CD4-positive, alpha-beta memory T cell (primary cell): ENCODE results near the gene GCDH. TPM values are rescaled to one million over a fixed set of nuclear protein-coding genes. Genes with fewer than 3 reads are reported as not detected.

Source experiments
- CTCF ChIA-PET: fragments of 350-600 bp; sonication (Branson Sonifier 250); formaldehyde crosslinking; loops from one replicate; lab custom pipeline; 2021; ENCODE audit warnings: inconsistent platforms; ENCODE audit not compliant: partially characterized antibody; lab: Charles Lee
- POLR2A ChIA-PET: fragments of 350-600 bp; sonication (Branson Sonifier 250); formaldehyde crosslinking; loops from one replicate; lab custom pipeline; 2021; ENCODE audit not compliant: partially characterized antibody; lab: Charles Lee
- DNase-seq, 5 donors: peaks; one replicate each; pipeline versions ENCODE4 v3.0.0 to v3.0.0-alpha.2; 2020 to 2022; ENCODE audit warnings: mixed read lengths in 1 of 5
- H3K27ac ChIP-seq: one replicate; pipeline ENCODE4 v1.7.0; 2013; ENCODE audit warnings: low read depth, low read length
- H3K27me3 ChIP-seq: 2 replicates; pipeline ENCODE4 v1.7.0; 2013; ENCODE audit warnings: mild to moderate bottlenecking, low read length, moderate library complexity; ENCODE audit not compliant: insufficient read depth
- H3K36me3 ChIP-seq: 2 replicates; pipeline ENCODE4 v1.7.0; 2013; ENCODE audit warnings: mild to moderate bottlenecking, low read length, moderate library complexity; ENCODE audit not compliant: insufficient read depth
- H3K4me1 ChIP-seq: 2 replicates; pipeline ENCODE4 v1.7.0; 2013; ENCODE audit warnings: mild to moderate bottlenecking, low read length, moderate library complexity; ENCODE audit not compliant: insufficient read depth
- H3K4me3 ChIP-seq, 2 donors: one replicate each; pipeline ENCODE4 v1.7.0; 2013; ENCODE audit warnings: low read length in 2 of 2, mild to moderate bottlenecking in 1 of 2
- H3K9me3 ChIP-seq, 2 donors: one replicate each; pipeline ENCODE4 v1.7.0; 2013; ENCODE audit warnings: low read length in 2 of 2, control low read depth in 1 of 2; ENCODE audit not compliant: control insufficient read depth in 1 of 2
- H3K27ac Mint-ChIP-seq, 7 donors: one replicate each; pipeline ENCODE4 v1.8.0; 2020 to 2021; ENCODE audit warnings: mixed read lengths in 7 of 7, mild to moderate bottlenecking in 6 of 7, inconsistent platforms in 3 of 7, moderate library complexity in 3 of 7
- H3K27me3 Mint-ChIP-seq, 2 donors: one replicate each; pipeline ENCODE4 v1.8.0; 2020 to 2021; ENCODE audit warnings: mixed read lengths in 2 of 2
- H3K36me3 Mint-ChIP-seq, 2 donors: one replicate each; pipeline ENCODE4 v1.8.0; 2020 to 2021; ENCODE audit warnings: mixed read lengths in 2 of 2, inconsistent platforms in 1 of 2, mild to moderate bottlenecking in 1 of 2
- H3K4me1 Mint-ChIP-seq, 4 donors: one replicate each; pipeline ENCODE4 v1.8.0; 2020 to 2021; ENCODE audit warnings: mixed read lengths in 4 of 4, mild to moderate bottlenecking in 1 of 4
- H3K4me3 Mint-ChIP-seq, 8 donors: one replicate each; pipeline ENCODE4 v1.8.0; 2020 to 2021; ENCODE audit warnings: mixed read lengths in 8 of 8, mild to moderate bottlenecking in 7 of 8, moderate library complexity in 6 of 8, inconsistent platforms in 3 of 8
- H3K9me3 Mint-ChIP-seq, 8 donors: one replicate each; pipeline ENCODE4 v1.8.0; 2020 to 2021; ENCODE audit warnings: mixed read lengths in 8 of 8, mild to moderate bottlenecking in 5 of 8, inconsistent platforms in 3 of 8, moderate library complexity in 1 of 8
- intact Hi-C: fragments of 100-400 bp; cut with micrococcal nuclease; formaldehyde crosslinking; loops from one replicate; pipeline ENCODE4 v1.15.1; 2023
- polyA plus RNA-seq, 2 donors: library from polyadenylated mRNA; unstranded; fragments of 300-500 nt; fragmentation: Illumina TruSeq; gene quantifications; one replicate each; pipeline ENCODE4 v1.2.3, GENCODE V29; 2021
- total RNA-seq, 2 experiments: library from RNA; stranded (reverse); gene quantifications; one replicate each; pipeline ENCODE4 v1.2.3, GENCODE V29; 2021

Gene GCDH
- total and polyA plus RNA-seq, 4 experiments from 2014 or later = 16.5 to 66.1 (median 45.7) TPM

DNA sequence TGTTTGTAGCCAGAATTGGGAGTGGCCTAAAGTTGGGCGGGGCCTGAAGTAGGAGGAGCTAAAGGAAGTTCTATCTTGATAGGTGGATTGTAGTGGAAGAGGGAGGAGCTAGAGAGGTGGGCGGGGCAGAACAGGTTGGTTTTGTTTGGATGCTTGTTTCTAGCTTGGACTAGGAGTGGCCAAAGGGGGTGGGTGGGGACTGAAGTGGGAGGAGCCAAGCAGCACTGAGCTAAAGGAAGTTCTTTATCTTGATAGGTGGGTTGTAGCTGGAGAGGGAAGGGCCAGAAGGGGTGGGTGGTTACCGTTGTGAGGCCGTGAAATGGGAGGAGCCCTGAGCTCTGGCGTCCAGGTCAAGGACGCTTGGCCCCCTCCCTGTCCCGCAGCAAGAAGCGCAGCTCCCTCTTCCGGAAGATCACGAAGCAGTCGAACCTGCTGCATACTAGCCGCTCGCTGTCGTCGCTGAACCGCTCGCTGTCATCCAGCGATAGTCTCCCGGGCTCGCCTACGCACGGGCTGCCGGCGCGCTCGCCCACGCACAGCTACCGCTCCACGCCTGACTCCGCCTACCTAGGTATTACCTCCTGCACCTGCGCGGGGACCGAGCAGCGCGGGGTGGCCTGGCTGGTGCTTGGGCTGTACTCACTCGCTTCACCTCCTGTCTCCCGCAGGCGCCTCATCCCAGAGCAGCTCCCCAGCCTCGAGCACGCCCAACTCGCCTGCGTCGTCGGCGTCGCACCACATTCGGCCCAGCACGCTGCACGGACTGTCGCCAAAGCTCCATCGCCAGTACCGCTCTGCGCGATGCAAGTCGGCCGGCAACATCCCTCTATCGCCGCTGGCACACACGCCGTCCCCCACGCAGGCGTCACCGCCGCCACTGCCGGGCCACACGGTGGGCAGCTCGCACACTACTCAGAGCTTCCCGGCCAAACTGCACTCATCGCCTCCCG is 17.7 kb upstream of the GCDH start:
- Histone ChIP-seq H3K27me3 (no peaks in the 10 kb centered on the region), H3K4me3 (no peak overlapping the region), H3K4me1 (no peaks in the 10 kb centered on the region), H3K27ac (no peak overlapping the region), H3K36me3 (peaks cover 11% of the 10 kb centered on the region), H3K9me3 (no peaks in the 10 kb centered on the region)
- peak overlapping the region in 6 of 7 donors; percentile 5 to 89 (median 64) for H3K27ac Mint-ChIP-seq
- peaks cover 0 to 4% (median 0%) of the 10 kb centered on the region in 8 donors for H3K9me3 Mint-ChIP-seq
- peaks cover 21 to 29% of the 10 kb centered on the region in 2 donors for H3K36me3 Mint-ChIP-seq
- H3K27me3 Mint-ChIP-seq = peaks cover 0 to 1% of the 10 kb centered on the region in 2 donors
- peaks cover 2 to 14% (median 5%) of the 10 kb centered on the region in 4 donors for H3K4me1 Mint-ChIP-seq
- peak; percentile 44 to 87 (median 58) for DNase-seq
- H3K4me3 Mint-ChIP-seq = peak overlapping the region; percentile 34 to 76 (median 48)
- CTCF ChIA-PET = interaction anchor here (0.9 to 3.0 kb wide), 7 partner anchors 9 to 111 kb away, joined by 4 to 16 read pairs (median 8); partner anchors contain the start of gene DNASE2
- intact Hi-C loops = no loop called here
- POLR2A ChIA-PET = interaction anchor here (1.5 to 1.7 kb wide), 3 partner anchors 11 to 83 kb away, joined by 3 to 5 read pairs (median 4); no protein-coding TSS in a partner anchor

- intact Hi-C loops = no loop called here
- Histone ChIP-seq H3K4me3 (no peak overlapping the region), H3K9me3 (no peaks in the 10 kb centered on the region), H3K27ac (no peak overlapping the region), H3K27me3 (no peaks in the 10 kb centered on the region), H3K4me1 (no peaks in the 10 kb centered on the region), H3K36me3 (peaks cover 16% of the 10 kb centered on the region)
- no peak overlapping the region for H3K27ac Mint-ChIP-seq
- H3K9me3 Mint-ChIP-seq = peaks cover 0 to 4% (median 0%) of the 10 kb centered on the region in 8 donors
- DNase-seq = no peak
- H3K36me3 Mint-ChIP-seq = peaks cover 21 to 34% of the 10 kb centered on the region in 2 donors
- ChIA-PET CTCF (interaction anchor here (1.4 to 3.0 kb wide), 3 partner anchors 8 to 108 kb away, joined by 6 to 16 read pairs (median 12); partner anchors contain the start of gene DNASE2), POLR2A (interaction anchor here (1.5 to 1.7 kb wide), 2 partner anchors 10 to 11 kb away, joined by 4 to 5 read pairs; no protein-coding TSS in a partner anchor)
- peaks cover 2 to 14% (median 6%) of the 10 kb centered on the region in 4 donors for H3K4me1 Mint-ChIP-seq
- H3K27me3 Mint-ChIP-seq = no peaks in the 10 kb centered on the region
- peak overlapping the region in 1 of 8 donors; percentile 45 for H3K4me3 Mint-ChIP-seq
Observed at GRCh38 chr19:12873891-12874745, 16.8 kb upstream of the GCDH start.

DNA sequence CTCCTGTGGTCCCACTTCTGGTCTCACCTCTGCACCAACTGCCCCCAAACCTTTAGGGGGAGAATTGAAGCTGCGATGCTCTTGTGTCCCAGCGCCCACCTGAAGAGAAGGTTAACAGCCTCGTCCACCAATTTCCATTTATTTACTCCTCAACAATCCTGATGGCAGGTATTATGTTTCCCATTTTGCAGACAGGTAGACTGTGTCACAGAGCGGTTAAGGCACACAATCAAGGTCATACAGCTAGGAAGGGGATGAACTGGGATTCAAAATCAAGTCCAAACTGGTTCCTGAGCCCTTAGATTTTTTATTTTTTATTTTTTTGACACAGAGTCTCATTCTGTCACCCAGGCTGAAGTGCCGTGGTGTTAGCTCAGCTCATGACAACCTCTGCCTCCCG is 15.9 kb upstream of the GCDH start:
- peaks cover 8% of the 10 kb centered on the region for H3K4me1 ChIP-seq
- H3K36me3 ChIP-seq = peaks cover 16% of the 10 kb centered on the region
- peak overlapping the region in 1 of 8 donors; percentile 18 for H3K4me3 Mint-ChIP-seq
- H3K27me3 ChIP-seq = no peaks in the 10 kb centered on the region
- H3K4me3 ChIP-seq = no peak overlapping the region
- CTCF ChIA-PET = interaction anchor here (1.0 to 2.0 kb wide), 2 partner anchors 10 to 13 kb away, joined by 4 to 7 read pairs; partner anchors contain the start of gene KLF1
- no peak overlapping the region for H3K27ac ChIP-seq
- no peaks in the 10 kb centered on the region for H3K9me3 ChIP-seq
- POLR2A ChIA-PET = interaction anchor here (0.9 kb wide), 1 partner anchor 15 kb away, joined by 3 read pairs; no protein-coding TSS in a partner anchor
- H3K4me1 Mint-ChIP-seq = peaks cover 4 to 20% (median 11%) of the 10 kb centered on the region in 4 donors
- no peak overlapping the region for H3K27ac Mint-ChIP-seq
- no peak for DNase-seq
- H3K36me3 Mint-ChIP-seq = peaks cover 21 to 34% of the 10 kb centered on the region in 2 donors
- intact Hi-C loops = no loop called here
- peaks cover 0 to 4% (median 0%) of the 10 kb centered on the region in 8 donors for H3K9me3 Mint-ChIP-seq
- no peaks in the 10 kb centered on the region for H3K27me3 Mint-ChIP-seq

- ChIA-PET POLR2A (interaction anchor here (0.6 to 2.4 kb wide), 6 partner anchors 10 to 219 kb away, joined by 3 to 20 read pairs (median 4); partner anchors contain the start of genes GCDH and HOOK2), CTCF (interaction anchor here (0.7 to 9.0 kb wide), 7 partner anchors 8 to 97 kb away, joined by 3 to 166 read pairs (median 10); partner anchors contain the start of gene GCDH)
- peak overlapping the region; percentile 64 to 96 (median 86) for H3K27ac Mint-ChIP-seq
- H3K27me3 ChIP-seq = no peaks in the 10 kb centered on the region
- peaks cover 0 to 4% (median 0%) of the 10 kb centered on the region in 8 donors for H3K9me3 Mint-ChIP-seq
- H3K4me3 ChIP-seq = peak overlapping the region; percentile 73 to 76
- DNase-seq = no peak
- H3K4me1 ChIP-seq = peaks cover 23% of the 10 kb centered on the region
- intact Hi-C loops = loop anchor here (1.0 to 5.0 kb wide), 2 partner anchors 10 to 37 kb away; partner anchors contain the start of gene SYCE2
- H3K36me3 Mint-ChIP-seq = peaks cover 2 to 24% of the 10 kb centered on the region in 2 donors
- H3K27ac ChIP-seq = peak overlapping the region; percentile 66
- no peaks in the 10 kb centered on the region for H3K27me3 Mint-ChIP-seq
- peaks cover 11% of the 10 kb centered on the region for H3K36me3 ChIP-seq
- H3K4me3 Mint-ChIP-seq = peak overlapping the region; percentile 88 to 92 (median 89)
- H3K9me3 ChIP-seq = no peaks in the 10 kb centered on the region
- H3K4me1 Mint-ChIP-seq = peaks cover 10 to 44% (median 22%) of the 10 kb centered on the region in 4 donors
Observed at GRCh38 chr19:12880551-12881171, 10.3 kb upstream of the GCDH start.

DNA sequence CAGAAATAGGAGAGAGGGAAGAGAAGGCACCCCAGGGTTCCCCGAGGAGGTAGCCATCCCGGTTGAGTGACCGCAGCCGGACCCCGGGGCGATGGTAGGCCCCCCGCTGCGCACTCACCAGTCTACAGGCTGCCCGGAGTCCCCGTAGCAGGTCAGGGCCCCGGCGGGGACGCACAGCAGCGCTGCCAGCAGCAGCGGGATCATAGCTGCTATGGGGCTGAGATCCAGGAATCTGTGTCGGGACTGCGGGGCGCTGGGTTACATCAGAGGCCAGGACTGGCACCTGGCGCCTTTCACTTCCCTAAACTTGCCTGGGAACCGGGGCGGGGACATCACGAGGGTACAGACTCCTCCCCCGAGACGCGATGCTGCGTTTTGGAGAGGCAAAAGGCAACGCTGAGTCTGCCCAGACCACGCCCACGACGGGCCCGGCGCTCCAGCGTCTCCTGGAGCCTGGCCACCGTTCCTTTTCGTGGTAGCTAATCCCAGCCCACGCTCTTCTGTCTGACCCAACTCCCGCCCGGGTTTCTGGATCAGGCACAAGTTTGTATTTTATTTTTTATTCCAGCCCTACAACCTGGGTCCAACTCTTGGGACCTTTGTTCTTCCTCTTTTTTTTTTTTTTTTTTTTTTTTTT is 9.7 kb upstream of the GCDH start, which contains the start of gene DNASE2:
DNASE2 (minus strand) TSS at position 278 of the 637 bp plus-strand sequence; CDS start at position 204, 74 bp downstream.
- peaks cover 29% of the 10 kb centered on the region for H3K4me1 ChIP-seq
- H3K27ac Mint-ChIP-seq = peak within 1 kb of the TSS; percentile 85 to 96 (median 93)
- H3K27ac ChIP-seq = peak within 1 kb of the TSS; percentile 66
- peak within 1 kb of the TSS; percentile 73 to 76 for H3K4me3 ChIP-seq
- H3K4me3 Mint-ChIP-seq = peak within 1 kb of the TSS; percentile 88 to 92 (median 89)
- peak; percentile 80 to 91 (median 84) for DNase-seq
- POLR2A ChIA-PET = interaction anchor here (0.6 to 2.4 kb wide), 10 partner anchors 9 to 386 kb away, joined by 3 to 20 read pairs (median 4); partner anchors contain the start of genes GCDH and HOOK2
- no peaks in the 10 kb centered on the region for H3K27me3 ChIP-seq
- peaks cover 0 to 19% of the 10 kb centered on the region in 2 donors for H3K36me3 Mint-ChIP-seq
- H3K4me1 Mint-ChIP-seq = peaks cover 10 to 46% (median 23%) of the 10 kb centered on the region in 4 donors
- no peaks in the 10 kb centered on the region for H3K27me3 Mint-ChIP-seq
- no peaks in the 10 kb centered on the region for H3K9me3 ChIP-seq
- H3K36me3 ChIP-seq = peaks cover 11% of the 10 kb centered on the region
- intact Hi-C loops = loop anchor here (1.0 to 5.0 kb wide), 2 partner anchors 9 to 36 kb away; partner anchors contain the start of gene SYCE2
- CTCF ChIA-PET = interaction anchor here (0.7 to 9.0 kb wide), 10 partner anchors 9 to 96 kb away, joined by 3 to 166 read pairs (median 6); partner anchors contain the start of gene GCDH
- H3K9me3 Mint-ChIP-seq = peaks cover 0 to 4% (median 0%) of the 10 kb centered on the region in 8 donors
